HCT116 (cell line): ENCODE data around the gene MYBPC2. TPM values are rescaled to one million over a fixed set of nuclear protein-coding genes. Genes with fewer than 3 reads are reported as not detected.

Experiments used
- ATAC-seq: fragments of 200-7000 bp; cut with Tn5 transposase; 2 replicates; pipeline ENCODE4 v1.9.1; 2020; ENCODE audit warnings: mild to moderate bottlenecking, moderate library complexity
- BruUV-seq: library from RNA; stranded (reverse); fragments of 400-500 nt; replicated peaks from 2 replicates; lab custom pipeline; 2021; lab: Mats Ljungman, UMichigan
- CTCF ChIA-PET: fragments of 300-600 bp; sonication (Branson Sonifier 250); formaldehyde crosslinking; loops from one replicate; lab custom pipeline; 2021; ENCODE audit warnings: antibody characterized with exemption; lab: Charles Lee
- POLR2A ChIA-PET: fragments of 300-600, 350-600 bp; sonication (Branson Sonifier 250); formaldehyde crosslinking; loops from one replicate; lab custom pipeline; 2021; ENCODE audit warnings: antibody characterized with exemption; lab: Charles Lee
- RAD21 ChIA-PET, 2 experiments: fragments of 300-600 bp; sonication (Branson Sonifier 250); formaldehyde crosslinking; loops; one replicate each; lab custom pipeline; 2023; ENCODE audit warnings: low total read pairs in 2 of 2; ENCODE audit not compliant: uncharacterized antibody in 2 of 2, unreplicated experiment in 2 of 2, low non-redundant PET in 1 of 2; lab: Charles Lee
- DNase-seq: peaks from one replicate; pipeline ENCODE4 v3.0.0-alpha.2; 2010; ENCODE audit warnings: low read depth, low spot score
- H2AFZ ChIP-seq: fragments of 200-600 bp; shearing (Covaris generic), sonication (generic); 2 replicates; pipeline ENCODE4 v1.6.1; 2017; ENCODE audit warnings: low read depth, mixed run types, mixed read lengths, antibody characterized with exemption, low read length; ENCODE audit not compliant: poor library complexity, severe bottlenecking
- H3K27ac ChIP-seq: 2 replicates; pipeline ENCODE4 v1.5.1; 2012; ENCODE audit warnings: low read depth, low read length
- H3K27me3 ChIP-seq: fragments of 200-600 bp; sonication (generic); 2 replicates; pipeline ENCODE4 v1.6.1; 2016; ENCODE audit warnings: mixed run types, low read length, mixed read lengths; ENCODE audit not compliant: insufficient read depth
- H3K36me3 ChIP-seq, 2 experiments: fragments of 200-500 bp in 1 of 2; fragments of 200-600 bp in 1 of 2; sonication (Bioruptor generic) in 1 of 2; sonication (generic) in 1 of 2; 2 replicates each; pipeline versions ENCODE4 v1.5.1 to v1.6.1; 2014 to 2016; ENCODE audit warnings: low read length in 2 of 2, inconsistent platforms in 1 of 2, mixed read lengths in 1 of 2, mixed run types in 1 of 2; ENCODE audit not compliant: insufficient read depth in 2 of 2, control insufficient read depth in 1 of 2
- H3K4me1 ChIP-seq, 2 experiments: fragments of 200-600 bp in 1 of 2; sonication (generic) in 1 of 2; 2 replicates each; pipeline versions ENCODE4 v1.5.1 to v1.6.1; 2012 to 2017; ENCODE audit warnings: low read length in 2 of 2, inconsistent platforms in 1 of 2, mild to moderate bottlenecking in 1 of 2, mixed read lengths in 1 of 2, mixed run types in 1 of 2, moderate library complexity in 1 of 2; ENCODE audit not compliant: insufficient read depth in 2 of 2, control insufficient read depth in 1 of 2
- H3K4me2 ChIP-seq: fragments of 200-600 bp; sonication (generic); 2 replicates; pipeline ENCODE4 v1.6.1; 2017; ENCODE audit warnings: mixed run types, low read length, mixed read lengths
- H3K4me3 ChIP-seq, 2 experiments: fragments of 200-600 bp in 1 of 2; sonication (generic) in 1 of 2; replicated peaks in 1 of 2; 2 replicates each; pipeline ENCODE4 v1.5.1; 2011 to 2016; ENCODE audit warnings: low read length in 2 of 2, control low read depth in 1 of 2, low read depth in 1 of 2, mild to moderate bottlenecking in 1 of 2, mixed read lengths in 1 of 2, mixed run types in 1 of 2
- H3K79me2 ChIP-seq: fragments of 200-600 bp; sonication (generic); 2 replicates; pipeline ENCODE4 v1.6.1; 2017; ENCODE audit warnings: mild to moderate bottlenecking, mixed run types, low read length, moderate library complexity, mixed read lengths; ENCODE audit not compliant: insufficient read depth
- H3K9ac ChIP-seq: fragments of 200-600 bp; sonication (generic); 2 replicates; pipeline ENCODE4 v1.6.1; 2016; ENCODE audit warnings: low read length, mixed read lengths
- H3K9me2 ChIP-seq: fragments of 200-600 bp; sonication (generic), shearing (Covaris generic); 2 replicates; pipeline ENCODE4 v1.6.1; 2017; ENCODE audit warnings: mixed run types, mild to moderate bottlenecking, moderate library complexity; ENCODE audit not compliant: insufficient read depth
- H3K9me3 ChIP-seq, 2 experiments: fragments of 200-500 bp in 1 of 2; fragments of 200-600 bp in 1 of 2; sonication (Bioruptor generic) in 1 of 2; sonication (generic) in 1 of 2; 2 replicates each; pipeline ENCODE4 v1.6.1; 2014 to 2017; ENCODE audit warnings: low read length in 2 of 2, mixed read lengths in 2 of 2, inconsistent platforms in 1 of 2, low read depth in 1 of 2, mild to moderate bottlenecking in 1 of 2, mixed run types in 1 of 2, moderate library complexity in 1 of 2; ENCODE audit not compliant: control insufficient read depth in 1 of 2, insufficient read depth in 1 of 2
- H4K20me1 ChIP-seq: fragments of 200-600 bp; sonication (generic), shearing (Covaris generic); 2 replicates; pipeline ENCODE4 v1.6.1; 2017; ENCODE audit warnings: mixed run types, mild to moderate bottlenecking, moderate library complexity; ENCODE audit not compliant: insufficient read depth
- ATF3 ChIP-seq: IDR thresholded peaks from 2 replicates; pipeline ENCODE4 v1.6.1; 2012
- CBX3 ChIP-seq: IDR thresholded peaks from 2 replicates; pipeline ENCODE4 v1.6.1; 2012; ENCODE audit warnings: low read depth
- CEBPB ChIP-seq: IDR thresholded peaks from 2 replicates; pipeline ENCODE4 v1.6.1; 2012; ENCODE audit warnings: low read depth
- ELF1 ChIP-seq: IDR thresholded peaks from 2 replicates; pipeline ENCODE4 v1.6.1; 2012; ENCODE audit warnings: low read depth, borderline replicate concordance
- EZH2phosphoT487 ChIP-seq: fragments of 200-600 bp; IDR thresholded peaks from 2 replicates; pipeline ENCODE4 v1.6.1; 2018; ENCODE audit warnings: antibody characterized with exemption, borderline replicate concordance
- FOSL1 ChIP-seq: IDR thresholded peaks from 2 replicates; pipeline ENCODE4 v1.6.1; 2012; ENCODE audit warnings: low read depth
- JUND ChIP-seq: IDR thresholded peaks from 2 replicates; pipeline ENCODE4 v1.6.1; 2012
- MAX ChIP-seq: IDR thresholded peaks from 2 replicates; pipeline ENCODE4 v1.6.1; 2012
- POLR2AphosphoS5 ChIP-seq: IDR thresholded peaks from 2 replicates; pipeline ENCODE4 v1.6.1; 2011; ENCODE audit warnings: mild to moderate bottlenecking, low read depth, low read length, moderate library complexity
- RAD21 ChIP-seq: IDR thresholded peaks from 2 replicates; pipeline ENCODE4 v1.6.1; 2012; ENCODE audit warnings: low read depth, mild to moderate bottlenecking
- REST ChIP-seq: IDR thresholded peaks from 2 replicates; pipeline ENCODE4 v1.6.1; 2012; ENCODE audit warnings: low read depth
- SIN3A ChIP-seq: IDR thresholded peaks from 2 replicates; pipeline ENCODE4 v1.6.1; 2012; ENCODE audit warnings: low read depth
- SP1 ChIP-seq: IDR thresholded peaks from 2 replicates; pipeline ENCODE4 v1.6.1; 2012; ENCODE audit warnings: low read depth
- SRF ChIP-seq: IDR thresholded peaks from 2 replicates; pipeline ENCODE4 v1.6.1; 2012; ENCODE audit warnings: low read depth
- YY1 ChIP-seq: IDR thresholded peaks from 2 replicates; pipeline ENCODE4 v1.6.1; 2011; ENCODE audit warnings: low read length, low read depth, moderate library complexity, mild to moderate bottlenecking; ENCODE audit not compliant: insufficient replicate concordance; ENCODE audit errors: extremely low read depth
- ZBTB33 ChIP-seq: IDR thresholded peaks from 2 replicates; pipeline ENCODE4 v1.6.1; 2011; ENCODE audit warnings: mild to moderate bottlenecking, low read length, moderate library complexity; ENCODE audit not compliant: insufficient replicate concordance; ENCODE audit errors: extremely low read depth
- ZFX ChIP-seq: fragments of 450-650 bp; IDR thresholded peaks from 2 replicates; pipeline ENCODE4 v1.6.1; 2017
- intact Hi-C: fragments of 100-400 bp; cut with micrococcal nuclease; formaldehyde crosslinking; loops from 2 replicates; pipeline ENCODE4 v1.10.0; 2022
- total RNA-seq: library from RNA; stranded (reverse); gene quantifications from one replicate; pipeline ENCODE4 v1.2.1, GENCODE V29; 2021; ENCODE audit not compliant: unreplicated experiment

Gene MYBPC2
- total RNA-seq, 1 experiment from 2014 or later, result not detected

GRCh38 chr19:50428772-50429463, 3.8 kb upstream of the MYBPC2 start:
- no TSS peak for BruUV-seq
- Histone ChIP-seq H3K9me2 (no peaks in the 10 kb centered on the region), H3K4me1 (peaks cover 6 to 17% of the 10 kb centered on the region in 2 experiments), H3K9ac (no peak overlapping the region), H3K36me3 (no peaks in the 10 kb centered on the region), H2AFZ (no peak overlapping the region), H3K27ac (no peak overlapping the region), H3K4me2 (no peak overlapping the region), H3K4me3 (no peak overlapping the region), H4K20me1 (no peaks in the 10 kb centered on the region), H3K9me3 (no peaks in the 10 kb centered on the region), H3K79me2 (no peaks in the 10 kb centered on the region), H3K27me3 (no peaks in the 10 kb centered on the region)
- ChIA-PET CTCF (no interaction called here), RAD21 (no interaction called here), POLR2A (no interaction called here)
- TF ChIP-seq ZFX (no peak), FOSL1 (no peak), ZBTB33 (no peak), ELF1 (no peak), SP1 (no peak), CBX3 (no peak), SRF (no peak), RAD21 (no peak), JUND (no peak), YY1 (no peak), MAX (no peak), ATF3 (no peak), POLR2AphosphoS5 (no peak), REST (no peak), CEBPB (no peak), SIN3A (no peak), EZH2phosphoT487 (no peak)
- DNase-seq (no peak), ATAC-seq (no peak)
- intact Hi-C loops, result no loop called here
